ENCODE results near the gene PDIA5. TPM values are rescaled to one million over a fixed set of nuclear protein-coding genes. Genes with fewer than 3 reads are reported as not detected.

Gene PDIA5
- total RNA-seq, 1 donor from 2014 or later, result 29.3 TPM

DNA sequence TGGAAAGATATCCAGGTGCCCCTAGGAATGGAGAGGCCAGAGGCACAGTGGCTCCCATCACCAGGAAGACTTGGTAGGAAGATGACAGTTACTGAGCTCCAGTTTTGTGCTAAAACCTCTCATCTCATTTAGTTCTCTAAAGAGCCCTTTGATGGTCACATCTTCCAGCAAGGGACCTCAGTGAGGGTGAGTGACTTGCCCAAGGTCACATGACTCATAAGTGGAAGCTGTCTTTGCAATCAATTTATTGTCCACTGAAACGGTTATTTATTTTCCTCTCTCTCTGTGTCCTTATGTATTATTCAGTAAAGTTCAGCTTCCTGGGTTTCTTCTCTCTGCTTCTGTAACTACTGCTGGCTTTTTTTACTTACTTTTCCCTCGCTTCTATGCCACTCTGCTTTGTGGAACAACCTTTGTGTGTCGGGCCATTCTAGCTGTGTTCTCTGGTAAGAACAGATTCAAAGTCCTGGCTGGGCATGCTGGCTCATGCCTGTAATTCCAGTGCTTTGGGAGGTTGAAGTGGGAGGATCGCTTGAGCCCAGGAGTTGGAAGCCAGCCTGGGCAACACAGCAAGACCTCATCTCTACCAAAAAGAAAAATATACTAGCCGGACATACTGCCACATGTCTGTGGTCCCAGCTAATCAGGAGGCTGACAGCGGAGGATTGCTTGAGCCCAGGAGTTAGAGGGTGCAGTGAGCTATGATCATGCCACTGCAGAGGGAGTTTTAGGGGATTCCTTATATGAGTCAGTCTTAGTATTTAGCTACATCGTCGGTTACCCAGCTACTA, 55.9 kb downstream of the PDIA5 start:
- Histone ChIP-seq H3K9me3 (no peaks in the 10 kb centered on the region), H3K36me3 (peaks cover 73% of the 10 kb centered on the region), H3K27ac (no peak overlapping the region), H3K4me1 (no peaks in the 10 kb centered on the region), H3K4me3 (no peak overlapping the region), H3K27me3 (ENCODE audit: low read depth) (no peaks in the 10 kb centered on the region)
- DNase-seq (no peak), ATAC-seq (no peak)
- intact Hi-C loops (cut with DNase I), result no loop called here
- TF ChIP-seq CTCF (IDR thresholded peaks at IDR 0.05), result no peak

DNA sequence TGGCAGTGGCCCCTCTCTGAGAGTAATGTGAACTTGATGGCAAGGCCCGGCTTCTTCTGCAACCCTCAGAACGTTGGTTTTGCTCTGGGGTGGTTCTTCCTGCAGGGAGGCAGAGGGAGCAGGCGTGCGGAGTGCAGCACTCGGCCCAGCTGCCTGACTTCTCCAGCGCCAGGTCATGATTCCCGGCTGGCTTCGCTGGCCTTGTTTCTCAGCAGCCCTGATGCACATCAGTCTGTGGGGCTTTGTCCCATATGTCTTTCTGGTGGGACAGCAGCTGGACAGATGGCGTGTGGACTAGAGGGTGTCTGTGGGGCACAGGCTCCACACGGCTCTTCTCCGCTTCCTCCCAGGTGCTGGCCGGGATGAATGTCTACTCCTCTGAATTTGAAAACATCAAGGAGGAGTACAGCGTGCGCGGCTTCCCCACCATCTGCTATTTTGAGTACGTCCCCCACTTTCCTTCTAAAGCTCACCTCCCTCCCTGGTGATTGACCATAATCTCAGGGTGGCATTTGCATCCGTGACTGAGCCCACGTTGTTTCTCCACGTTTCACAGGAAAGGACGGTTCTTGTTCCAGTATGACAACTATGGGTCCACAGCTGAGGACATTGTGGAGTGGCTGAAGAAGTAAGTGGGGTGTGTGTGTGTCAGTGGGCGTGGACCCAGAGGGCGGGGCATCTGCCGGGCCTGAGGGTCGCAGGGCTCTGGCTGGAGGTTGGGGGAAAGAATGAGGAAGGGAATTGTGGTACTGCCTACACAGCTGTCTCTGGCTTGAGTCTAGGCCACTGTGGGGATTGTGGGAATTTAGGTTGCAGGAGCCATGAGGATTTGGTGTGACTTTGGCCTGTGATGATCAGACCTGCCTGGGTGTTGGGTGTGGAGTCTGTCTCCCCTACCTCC, 57.1 kb downstream of the PDIA5 start:
- no peak for ATAC-seq
- Histone ChIP-seq H3K4me3 (no peak overlapping the region), H3K27me3 (ENCODE audit: low read depth) (no peaks in the 10 kb centered on the region), H3K27ac (no peak overlapping the region), H3K4me1 (no peaks in the 10 kb centered on the region), H3K36me3 (peaks cover 77% of the 10 kb centered on the region), H3K9me3 (no peaks in the 10 kb centered on the region)
- TF ChIP-seq CTCF (IDR thresholded peaks at IDR 0.05), result no peak
- intact Hi-C loops (cut with DNase I), result no loop called here
- DNase-seq, result no peak

GRCh38 chr3:123124971-123125370, 58.1 kb downstream of the PDIA5 start:
- no peaks in the 10 kb centered on the region for H3K9me3 ChIP-seq
- no peak overlapping the region for H3K4me3 ChIP-seq
- H3K27ac ChIP-seq, result no peak overlapping the region
- H3K27me3 ChIP-seq (ENCODE audit: low read depth), result no peaks in the 10 kb centered on the region
- intact Hi-C loops (cut with DNase I), result no loop called here
- H3K36me3 ChIP-seq, result peaks cover 79% of the 10 kb centered on the region
- no peak for ATAC-seq
- no peak for DNase-seq
- TF ChIP-seq CTCF (IDR thresholded peaks at IDR 0.05), result no peak
- no peaks in the 10 kb centered on the region for H3K4me1 ChIP-seq

GRCh38 chr3:123126031-123126430, 59.2 kb downstream of the PDIA5 start:
- no peak for DNase-seq
- ATAC-seq, result no peak
- intact Hi-C loops (cut with DNase I), result no loop called here
- no peaks in the 10 kb centered on the region for H3K9me3 ChIP-seq
- H3K36me3 ChIP-seq, result peaks cover 85% of the 10 kb centered on the region
- no peak overlapping the region for H3K4me3 ChIP-seq
- H3K27me3 ChIP-seq (ENCODE audit: low read depth), result no peaks in the 10 kb centered on the region
- no peak overlapping the region for H3K27ac ChIP-seq
- no peaks in the 10 kb centered on the region for H3K4me1 ChIP-seq
- no peak for TF ChIP-seq CTCF (IDR thresholded peaks at IDR 0.05)

DNA sequence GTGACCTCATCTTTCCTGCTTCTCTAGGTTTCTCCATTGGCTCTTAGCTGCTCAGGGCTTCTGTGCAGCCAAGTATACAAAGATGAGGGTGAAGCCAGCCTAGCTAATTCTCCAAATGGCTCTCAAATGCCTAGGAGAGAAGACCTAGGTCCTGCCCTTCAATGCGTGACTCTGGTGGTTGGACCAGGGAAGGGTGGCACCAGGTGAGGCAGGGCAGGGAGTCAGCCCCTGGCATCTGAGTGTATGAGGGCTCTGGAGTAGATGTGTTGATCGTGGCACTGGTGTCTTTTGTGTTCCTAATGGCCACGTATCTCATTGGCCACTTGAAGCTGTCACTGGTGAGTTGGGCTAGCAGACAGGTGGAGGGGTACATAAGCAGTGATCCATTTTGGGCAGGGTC, 59.8 kb downstream of the PDIA5 start:
- TF ChIP-seq CTCF (IDR thresholded peaks at IDR 0.05), result no peak
- ATAC-seq (no peak), DNase-seq (no peak)
- intact Hi-C loops (cut with DNase I), result no loop called here
- Histone ChIP-seq H3K27me3 (ENCODE audit: low read depth) (no peaks in the 10 kb centered on the region), H3K36me3 (peaks cover 86% of the 10 kb centered on the region), H3K9me3 (no peaks in the 10 kb centered on the region), H3K4me3 (no peak overlapping the region), H3K4me1 (no peaks in the 10 kb centered on the region), H3K27ac (no peak overlapping the region)
